Ovary (tissue), 9 donors: ENCODE results near the gene NVL. TPM values are rescaled to one million over a fixed set of nuclear protein-coding genes. Genes with fewer than 3 reads are reported as not detected.

ENCODE experiments used
- DNase-seq, 5 donors: peaks; one replicate each; pipeline ENCODE4 v3.0.0-alpha.2; 2019 to 2020
- H3K27ac ChIP-seq, 2 donors: fragments of 200-600 bp; one replicate each; pipeline versions ENCODE4 v1.5.1 to v1.8.0; 2019 to 2022
- H3K27me3 ChIP-seq: fragments of 200-600 bp; one replicate; pipeline ENCODE4 v1.8.0; 2022
- H3K36me3 ChIP-seq: fragments of 200-600 bp; sonication (generic); one replicate; pipeline ENCODE4 v1.5.1; 2019
- H3K4me1 ChIP-seq: one replicate; pipeline ENCODE4 v1.8.1; 2013; ENCODE audit warnings: mild to moderate bottlenecking, moderate library complexity; ENCODE audit not compliant: insufficient read depth
- H3K4me3 ChIP-seq: fragments of 200-600 bp; sonication (generic); one replicate; pipeline ENCODE4 v1.5.1; 2017
- H3K9me3 ChIP-seq, 2 donors: fragments of 200-600 bp in 1 of 2; sonication (generic) in 1 of 2; one replicate each; pipeline versions ENCODE4 v1.5.1 to v1.8.1; 2013 to 2019; ENCODE audit warnings: mild to moderate bottlenecking in 1 of 2, moderate library complexity in 1 of 2
- CTCF ChIP-seq, 3 donors: fragments of 450-650 bp in 2 of 3; fragments of 200-600 bp in 1 of 3; IDR thresholded peaks; one replicate each; pipeline versions ENCODE4 v1.5.1 to v1.8.0; 2016 to 2022; ENCODE audit warnings: antibody characterized with exemption in 3 of 3, mild to moderate bottlenecking in 1 of 3
- EP300 ChIP-seq: sonication (generic); formaldehyde crosslinking; IDR thresholded peaks from one replicate; pipeline ENCODE4 v1.6.1; 2017; ENCODE audit warnings: antibody characterized with exemption
- POLR2A ChIP-seq: fragments of 450-650 bp; IDR thresholded peaks from one replicate; pipeline ENCODE4 v1.6.1; 2017; ENCODE audit warnings: antibody characterized with exemption, mild to moderate bottlenecking, moderate library complexity
- WGBS, 3 donors: extraction: QIAGEN DNeasy Blood & Tissue Kit in 1 of 3; methylation state at CpG; one replicate each; pipeline versions ENCODE4 v1.1.5 to v1.1.7; 2013 to 2017; 5-methylcytosine and 5-hydroxymethylcytosine counted together
- intact Hi-C, 4 donors: fragments of 100-400 bp; cut with DNase I; formaldehyde crosslinking; loops; one replicate each; pipeline versions ENCODE4 v1.11.0 to v1.15.1; 2022 to 2023
- polyA plus RNA-seq, 2 donors: library from polyadenylated mRNA; stranded (reverse); fragments of 200-250 nt in 1 of 2; fragments of 350-450 nt in 1 of 2; fragmentation: Illumina TruSeq in 1 of 2; extraction: RNeasy Lipid Tissue Mini Kit (QIAGEN cat#74804) in 1 of 2; gene quantifications; one replicate each; pipeline ENCODE4 v1.2.3, GENCODE V29; 2013 to 2014
- total RNA-seq, 7 donors: library from RNA; depleted of rRNA in 2 of 7; stranded (reverse); fragments of >200 nt in 2 of 7; fragmentation: NEBNext Ultra II Directional in 3 of 7; extraction: Animal tissue kit (Norgen Biotek cat#: 25700) in 3 of 7; gene quantifications; one replicate each; pipeline versions ENCODE4 v1.1.0 to v1.2.4, GENCODE V29; 2016 to 2023
- donor health status: DM: no; HTN: no; CAD: no; lungs with moderate emphysema.
- donor health status: DM: no; HTN: no; CAD: no.
- donor health status: Bipolar disorder and iron deficiency.
- donor health status: DM: yes; HTN: yes; CAD: no.
- donor health status: DM: no; HTN: no; CAD: no.
- donor health status: DM: yes; HTN: yes; CAD: no.

The NVL gene
- total and polyA plus RNA-seq, 9 donors, result 15.4 to 31.9 (median 23.4) TPM

GRCh38 chr1:224182057-224182865 is 147.7 kb downstream of the NVL start:
- 54 to 70% (median 69%) methylated on average over 22 of the region's 22 CpGs for WGBS, 3 donors
- Histone ChIP-seq H3K4me1 (peaks cover 4% of the 10 kb centered on the region), H3K27me3 (no peaks in the 10 kb centered on the region), H3K4me3 (peak overlapping the region; percentile 70), H3K9me3 (no peaks in the 10 kb centered on the region), H3K36me3 (no peaks in the 10 kb centered on the region), H3K27ac (peak overlapping the region in 1 of 2 donors; percentile 95)
- TF ChIP-seq CTCF (IDR thresholded peaks at IDR 0.05) (no peak), POLR2A (no peak), EP300 (no peak)
- peak in 1 of 5 donors; percentile 24 for DNase-seq
- intact Hi-C loops, result loop anchor here in 1 of 4 donors (5.0 kb wide), 1 partner anchor 1935 kb away; no protein-coding TSS in a partner anchor

- Histone ChIP-seq H3K36me3 (no peaks in the 10 kb centered on the region), H3K27ac (no peak overlapping the region), H3K4me1 (peaks cover 4% of the 10 kb centered on the region), H3K27me3 (no peaks in the 10 kb centered on the region), H3K4me3 (no peak overlapping the region), H3K9me3 (no peaks in the 10 kb centered on the region)
- no peak for DNase-seq
- WGBS, 3 donors, result 90 to 92% (median 91%) methylated on average over 4 of the region's 4 CpGs
- intact Hi-C loops, result loop anchor here in 1 of 4 donors (5.0 kb wide), 1 partner anchor 1936 kb away; no protein-coding TSS in a partner anchor
- TF ChIP-seq CTCF (IDR thresholded peaks at IDR 0.05) (no peak), POLR2A (no peak), EP300 (no peak)
Observed at GRCh38 chr1:224181453-224181810, 148.5 kb downstream of the NVL start.

- H3K27ac ChIP-seq, result no peak overlapping the region
- no peak for DNase-seq
- H3K4me3 ChIP-seq, result no peak overlapping the region
- H3K27me3 ChIP-seq, result no peaks in the 10 kb centered on the region
- intact Hi-C loops, result loop anchor here in 1 of 4 donors (5.0 kb wide), 1 partner anchor 1936 kb away; no protein-coding TSS in a partner anchor
- 92 to 96% (median 95%) methylated on average over 11 of the region's 11 CpGs for WGBS, 3 donors
- no peaks in the 10 kb centered on the region for H3K36me3 ChIP-seq
- H3K4me1 ChIP-seq, result peaks cover 4% of the 10 kb centered on the region
- TF ChIP-seq POLR2A (no peak), EP300 (no peak), CTCF (IDR thresholded peaks at IDR 0.05) (no peak)
- no peaks in the 10 kb centered on the region for H3K9me3 ChIP-seq
Observed at GRCh38 chr1:224180783-224181452, 149.1 kb downstream of the NVL start.

GRCh38 chr1:224178894-224179293 is 151.1 kb downstream of the NVL start:
- TF ChIP-seq EP300 (no peak), POLR2A (no peak)
- no peak for DNase-seq
- no peak overlapping the region for H3K4me3 ChIP-seq
- H3K4me1 ChIP-seq, result no peaks in the 10 kb centered on the region
- WGBS, 3 donors, result 93 to 94% (median 93%) methylated on average over 5 of the region's 5 CpGs
- H3K9me3 ChIP-seq, result no peaks in the 10 kb centered on the region
- H3K27ac ChIP-seq, result no peak overlapping the region
- intact Hi-C loops, result no loop called here
- H3K36me3 ChIP-seq, result no peaks in the 10 kb centered on the region
- H3K27me3 ChIP-seq, result no peaks in the 10 kb centered on the region
